ENCODE data around the gene CELF4.

CELF4 gene

GRCh38 chr18:37482002-37482401 is 83.6 kb downstream of the CELF4 start:
- H3K27ac ChIP-seq = no peak overlapping the region
- DNase-seq = no peak
- peaks cover 17% of the 10 kb centered on the region for H3K27me3 ChIP-seq (replicated peaks)
- TF ChIP-seq CTCF (IDR thresholded peaks at IDR 0.05; ENCODE audit: low read depth, low read length, missing control alignments) = no peak
- in situ Hi-C loops (cut with HindIII; ENCODE audit: low pct_ligation_motif_present, low sequenced_read_pairs) = no loop called here
- no peak overlapping the region for H3K4me3 ChIP-seq (ENCODE audit: low read depth, low read length)
- no peaks in the 10 kb centered on the region for H3K36me3 ChIP-seq (replicated peaks)

- in situ Hi-C loops (cut with HindIII; ENCODE audit: low pct_ligation_motif_present, low sequenced_read_pairs) = no loop called here
- DNase-seq = no peak
Observed at GRCh38 chr18:37481491-37481890, 84.1 kb downstream of the CELF4 start.

DNA sequence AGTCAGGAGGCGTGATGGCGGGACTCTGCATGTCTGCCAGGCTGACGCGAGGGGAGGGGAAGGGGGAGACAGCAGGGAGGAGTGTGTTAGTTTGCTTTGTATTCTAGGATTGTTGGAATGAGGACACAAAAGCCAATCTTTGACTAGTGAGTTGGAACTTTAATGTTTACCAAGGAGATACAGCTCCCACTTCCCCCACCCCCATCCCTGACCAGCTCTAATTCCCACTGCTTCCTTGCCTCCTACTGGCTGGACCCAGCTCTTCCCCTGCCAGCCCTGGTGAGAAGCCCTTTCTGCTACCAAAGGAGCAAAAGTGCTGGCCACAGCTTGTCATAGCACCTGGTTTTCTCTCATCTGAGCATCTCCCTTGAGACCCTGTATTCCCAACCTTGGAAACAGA is 84.5 kb downstream of the CELF4 start:
- DNase-seq = no peak
- no peak for TF ChIP-seq CTCF (IDR thresholded peaks at IDR 0.05; ENCODE audit: low read depth, low read length, missing control alignments)
- H3K27me3 ChIP-seq (replicated peaks) = peaks cover 11% of the 10 kb centered on the region

More at GRCh38 chr18:37481491-37481890, 84.1 kb downstream of the CELF4 start:
- H3K4me3 ChIP-seq (ENCODE audit: low read depth, low read length) = no peak overlapping the region
- H3K27ac ChIP-seq = no peak overlapping the region
- no peaks in the 10 kb centered on the region for H3K36me3 ChIP-seq (replicated peaks)
- no peak for TF ChIP-seq CTCF (IDR thresholded peaks at IDR 0.05; ENCODE audit: low read depth, low read length, missing control alignments)
- H3K27me3 ChIP-seq (replicated peaks) = peaks cover 15% of the 10 kb centered on the region

DNA sequence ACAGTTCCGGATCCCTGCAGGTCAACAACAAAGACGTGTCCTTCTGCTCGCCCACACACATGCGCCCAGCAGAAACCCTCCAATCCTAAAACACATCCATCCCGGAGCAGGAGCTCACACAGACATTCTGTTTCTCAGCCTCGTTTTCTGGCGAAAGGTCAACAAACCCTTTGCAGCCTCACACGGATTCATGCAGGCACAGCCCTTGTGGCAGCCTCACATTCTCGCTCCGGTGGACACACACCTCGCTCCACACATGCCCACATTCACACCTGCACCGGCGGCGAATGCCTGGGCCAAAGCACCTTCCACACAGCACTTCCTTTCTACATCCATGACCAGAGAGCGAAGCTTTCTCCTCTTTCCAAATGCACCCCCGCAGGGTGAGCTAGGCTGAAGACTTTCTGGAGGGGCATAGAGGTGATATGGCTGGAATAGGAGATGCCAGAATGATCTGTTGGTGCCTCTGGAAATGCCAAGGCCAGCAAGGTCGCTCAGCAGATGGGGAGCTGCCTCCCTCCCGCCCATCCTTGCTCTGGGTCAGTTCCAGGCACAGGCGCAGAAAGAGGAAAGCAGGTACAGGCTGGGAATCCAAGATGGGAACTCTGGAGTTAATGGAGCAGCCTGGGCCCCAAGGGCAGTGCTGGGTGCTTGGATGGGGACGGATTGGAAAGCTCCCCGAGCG is 88.8 kb downstream of the CELF4 start:
- DNase-seq = no peak
- H3K36me3 ChIP-seq (replicated peaks) = no peaks in the 10 kb centered on the region
- no peak overlapping the region for H3K4me3 ChIP-seq (ENCODE audit: low read depth, low read length)
- no peak for TF ChIP-seq CTCF (IDR thresholded peaks at IDR 0.05; ENCODE audit: low read depth, low read length, missing control alignments)
- H3K27me3 ChIP-seq (replicated peaks) = no peaks in the 10 kb centered on the region
- in situ Hi-C loops (cut with HindIII; ENCODE audit: low pct_ligation_motif_present, low sequenced_read_pairs) = no loop called here
- H3K27ac ChIP-seq = no peak overlapping the region

More for the DNA sequence above, 84.5 kb downstream of the CELF4 start:
- in situ Hi-C loops (cut with HindIII; ENCODE audit: low pct_ligation_motif_present, low sequenced_read_pairs) = no loop called here
- Histone ChIP-seq H3K36me3 (replicated peaks) (no peaks in the 10 kb centered on the region), H3K4me3 (ENCODE audit: low read depth, low read length) (no peak overlapping the region), H3K27ac (no peak overlapping the region)

DNA sequence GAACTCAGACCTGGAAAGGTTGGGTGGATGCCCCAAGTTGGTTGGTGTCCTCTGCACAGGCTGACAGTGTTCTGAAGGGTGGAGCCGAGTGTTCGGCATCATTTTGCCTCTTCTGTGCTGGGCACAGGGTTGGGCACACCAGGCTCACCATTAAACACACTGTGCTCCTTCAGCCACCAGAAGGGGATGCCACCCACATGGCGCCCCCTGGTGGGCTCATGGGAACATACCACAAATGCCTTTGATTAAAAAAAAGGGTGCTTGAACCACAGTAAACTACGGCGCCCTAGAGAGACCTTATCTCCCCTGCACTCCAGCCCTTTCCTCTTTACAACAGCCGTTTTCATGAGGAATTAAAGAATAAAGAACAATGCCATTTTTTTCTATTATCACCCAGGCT is 89.4 kb downstream of the CELF4 start:
- TF ChIP-seq CTCF (IDR thresholded peaks at IDR 0.05; ENCODE audit: low read depth, low read length, missing control alignments) = peak; percentile 32
- Histone ChIP-seq H3K27ac (no peak overlapping the region), H3K36me3 (replicated peaks) (no peaks in the 10 kb centered on the region), H3K4me3 (ENCODE audit: low read depth, low read length) (no peak overlapping the region), H3K27me3 (replicated peaks) (no peaks in the 10 kb centered on the region)
- peak; percentile 2 for DNase-seq
- in situ Hi-C loops (cut with HindIII; ENCODE audit: low pct_ligation_motif_present, low sequenced_read_pairs) = no loop called here
